Tibial nerve (tissue), 3 donors: Measurements from ENCODE around the gene RAPGEF2.

ENCODE experiments used
- POLR2A ChIP-seq, 2 donors: fragments of 450-650 bp; IDR thresholded peaks; one replicate each; pipeline ENCODE4 v1.6.1; 2017; ENCODE audit warnings: antibody characterized with exemption in 2 of 2, mild to moderate bottlenecking in 2 of 2, moderate library complexity in 2 of 2
- TF ChIP-seq, protein P1 (sequence below), 5 experiments: fragments of 200-600 bp in 3 of 5; fragments of 450-650 bp in 2 of 5; sonication (generic) in 3 of 5; IDR thresholded peaks; one replicate each; pipeline ENCODE4 v1.5.1; 2016 to 2019; ENCODE audit warnings: antibody characterized with exemption in 5 of 5, mild to moderate bottlenecking in 3 of 5, moderate library complexity in 2 of 5

DNA sequence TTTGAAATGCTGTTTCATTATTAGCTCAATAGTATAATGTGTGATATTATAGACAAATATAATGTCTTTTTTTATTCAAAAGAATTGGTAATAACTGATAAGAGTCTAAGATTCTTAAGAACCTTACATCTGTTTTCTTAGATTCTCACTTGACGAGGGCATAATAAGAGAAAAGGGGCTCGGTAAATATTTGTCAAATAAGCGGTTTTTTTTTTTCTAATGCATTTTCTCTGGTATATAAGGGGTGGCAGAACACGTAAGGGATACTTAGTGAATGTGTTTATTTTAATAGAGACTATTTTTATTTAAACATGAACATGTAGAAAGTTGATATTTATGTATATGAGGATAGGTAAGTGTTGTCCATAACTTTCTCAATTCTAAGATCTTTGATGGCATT lies 200.6 kb downstream of the RAPGEF2 start:
- TF ChIP-seq POLR2A (IDR thresholded peaks at IDR 0.05) = no peak
- TF ChIP-seq, protein P1, sequence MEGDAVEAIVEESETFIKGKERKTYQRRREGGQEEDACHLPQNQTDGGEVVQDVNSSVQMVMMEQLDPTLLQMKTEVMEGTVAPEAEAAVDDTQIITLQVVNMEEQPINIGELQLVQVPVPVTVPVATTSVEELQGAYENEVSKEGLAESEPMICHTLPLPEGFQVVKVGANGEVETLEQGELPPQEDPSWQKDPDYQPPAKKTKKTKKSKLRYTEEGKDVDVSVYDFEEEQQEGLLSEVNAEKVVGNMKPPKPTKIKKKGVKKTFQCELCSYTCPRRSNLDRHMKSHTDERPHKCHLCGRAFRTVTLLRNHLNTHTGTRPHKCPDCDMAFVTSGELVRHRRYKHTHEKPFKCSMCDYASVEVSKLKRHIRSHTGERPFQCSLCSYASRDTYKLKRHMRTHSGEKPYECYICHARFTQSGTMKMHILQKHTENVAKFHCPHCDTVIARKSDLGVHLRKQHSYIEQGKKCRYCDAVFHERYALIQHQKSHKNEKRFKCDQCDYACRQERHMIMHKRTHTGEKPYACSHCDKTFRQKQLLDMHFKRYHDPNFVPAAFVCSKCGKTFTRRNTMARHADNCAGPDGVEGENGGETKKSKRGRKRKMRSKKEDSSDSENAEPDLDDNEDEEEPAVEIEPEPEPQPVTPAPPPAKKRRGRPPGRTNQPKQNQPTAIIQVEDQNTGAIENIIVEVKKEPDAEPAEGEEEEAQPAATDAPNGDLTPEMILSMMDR (IDR thresholded peaks at IDR 0.05) = no peak
